Activated T-cell treated with anti-CD3 and anti-CD28 coated beads, Interleukin-2, amount 50 U/mL, for 72 hours (primary cell): ENCODE results near the gene SCN1A. TPM values are rescaled to one million over a fixed set of nuclear protein-coding genes. Genes with fewer than 3 reads are reported as not detected.

ENCODE experiments used
- ATAC-seq, 2 donors: fragments of 150-1000 bp; cut with Tn5 transposase; replicated peaks in 1 of 2; 2 replicates each; pipeline ENCODE4 v1.10.0; 2021; ENCODE audit warnings: moderate library complexity in 2 of 2, mild to moderate bottlenecking in 1 of 2
- DNase-seq, 2 donors: peaks; one replicate each; pipeline ENCODE4 v3.0.0; 2021 to 2022; ENCODE audit warnings: mixed read lengths in 1 of 2
- H3K27ac Mint-ChIP-seq: one replicate; pipeline ENCODE4 v1.8.0; 2022; ENCODE audit warnings: mild to moderate bottlenecking, moderate library complexity, mixed read lengths
- H3K27me3 Mint-ChIP-seq: one replicate; pipeline ENCODE4 v1.8.0; 2022; ENCODE audit warnings: low read depth, mixed read lengths
- H3K36me3 Mint-ChIP-seq, 2 donors: one replicate each; pipeline ENCODE4 v1.8.0; 2022; ENCODE audit warnings: mixed read lengths in 2 of 2, mild to moderate bottlenecking in 1 of 2; ENCODE audit not compliant: insufficient read depth in 2 of 2
- H3K4me1 Mint-ChIP-seq: one replicate; pipeline ENCODE4 v1.8.0; 2022; ENCODE audit warnings: low read depth, mixed read lengths
- H3K4me3 Mint-ChIP-seq, 2 donors: one replicate each; pipeline ENCODE4 v1.8.0; 2022; ENCODE audit warnings: mild to moderate bottlenecking in 2 of 2, mixed read lengths in 2 of 2, moderate library complexity in 2 of 2
- H3K9me3 Mint-ChIP-seq, 2 donors: one replicate each; pipeline ENCODE4 v1.8.0; 2022; ENCODE audit warnings: mixed read lengths in 2 of 2
- total RNA-seq, 2 donors: library from RNA; stranded (reverse); gene quantifications; one replicate each; pipeline ENCODE4 v1.2.3, GENCODE V29; 2022

Gene SCN1A
- total RNA-seq, 2 donors from 2014 or later: not detected

DNA sequence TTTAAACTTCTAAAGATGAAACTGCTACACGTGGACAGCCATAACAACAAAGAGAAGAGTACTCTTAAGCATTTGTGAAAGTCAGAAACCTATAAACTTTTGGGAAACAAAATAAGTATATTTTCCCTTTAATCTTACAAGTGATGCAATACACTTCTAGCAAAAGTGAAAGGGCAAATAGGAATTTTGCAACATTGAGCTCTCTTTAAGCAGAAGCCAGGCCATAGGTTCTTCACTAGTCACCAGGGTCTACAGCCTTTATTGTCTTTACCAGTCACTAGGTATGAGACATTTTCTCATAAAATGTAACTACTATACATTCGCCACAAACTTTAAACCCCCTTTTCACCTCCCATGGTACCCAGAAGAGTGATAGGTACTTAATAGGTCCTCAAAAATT, 37.5 kb downstream of the SCN1A start:
- no peaks in the 10 kb centered on the region for H3K36me3 Mint-ChIP-seq
- ATAC-seq (no peak), DNase-seq (no peak)
- H3K9me3 Mint-ChIP-seq: no peaks in the 10 kb centered on the region
- H3K27me3 Mint-ChIP-seq: peaks cover 6% of the 10 kb centered on the region
- H3K27ac Mint-ChIP-seq: no peak overlapping the region
- H3K4me1 Mint-ChIP-seq: no peaks in the 10 kb centered on the region
- no peak overlapping the region for H3K4me3 Mint-ChIP-seq

GRCh38 chr2:166088634-166089033, 39.2 kb downstream of the SCN1A start:
- H3K9me3 Mint-ChIP-seq: no peaks in the 10 kb centered on the region

DNA sequence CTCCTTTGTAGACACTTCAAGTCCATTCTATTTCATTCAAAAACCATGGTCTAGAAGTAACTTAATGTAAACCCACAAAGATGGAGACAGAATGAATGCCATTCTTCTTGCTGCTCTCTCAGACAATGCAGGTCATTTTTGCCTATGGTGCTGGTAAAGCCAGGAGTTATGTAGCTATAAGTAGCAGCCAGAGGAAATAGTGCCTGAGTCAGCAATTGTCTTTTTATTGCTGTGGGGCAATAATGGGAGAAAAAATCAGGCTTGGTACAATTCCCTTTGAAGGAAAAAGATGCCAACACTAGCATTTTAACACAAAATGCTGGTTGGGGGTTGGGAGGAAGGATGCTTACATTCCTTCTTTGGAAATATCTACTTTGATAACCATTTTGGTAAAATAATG, 43.5 kb downstream of the SCN1A start:
- Mint-ChIP-seq H3K4me3 (no peak overlapping the region), H3K4me1 (no peaks in the 10 kb centered on the region), H3K27me3 (no peaks in the 10 kb centered on the region), H3K9me3 (no peaks in the 10 kb centered on the region), H3K27ac (no peak overlapping the region), H3K36me3 (no peaks in the 10 kb centered on the region)
- DNase-seq: no peak
- no peak for ATAC-seq

More at GRCh38 chr2:166088634-166089033, 39.2 kb downstream of the SCN1A start:
- Mint-ChIP-seq H3K36me3 (no peaks in the 10 kb centered on the region), H3K27ac (no peak overlapping the region), H3K4me1 (no peaks in the 10 kb centered on the region), H3K4me3 (no peak overlapping the region), H3K27me3 (peaks cover 6% of the 10 kb centered on the region)
- DNase-seq: no peak
- ATAC-seq: no peak

- no peaks in the 10 kb centered on the region for H3K4me1 Mint-ChIP-seq
- no peaks in the 10 kb centered on the region for H3K36me3 Mint-ChIP-seq
- no peak overlapping the region for H3K27ac Mint-ChIP-seq
- H3K27me3 Mint-ChIP-seq: no peaks in the 10 kb centered on the region
- DNase-seq (no peak), ATAC-seq (no peak)
- H3K4me3 Mint-ChIP-seq: no peak overlapping the region
- H3K9me3 Mint-ChIP-seq: no peaks in the 10 kb centered on the region
These were observed 45.1 kb downstream of the SCN1A start for GRCh38 chr2:166082736-166083135.

- no peak for ATAC-seq
- DNase-seq: no peak
- Mint-ChIP-seq H3K27me3 (no peaks in the 10 kb centered on the region), H3K36me3 (no peaks in the 10 kb centered on the region), H3K4me1 (no peaks in the 10 kb centered on the region), H3K27ac (no peak overlapping the region), H3K4me3 (no peak overlapping the region), H3K9me3 (no peaks in the 10 kb centered on the region)
These were observed 46.0 kb downstream of the SCN1A start for GRCh38 chr2:166081852-166082251.

DNA sequence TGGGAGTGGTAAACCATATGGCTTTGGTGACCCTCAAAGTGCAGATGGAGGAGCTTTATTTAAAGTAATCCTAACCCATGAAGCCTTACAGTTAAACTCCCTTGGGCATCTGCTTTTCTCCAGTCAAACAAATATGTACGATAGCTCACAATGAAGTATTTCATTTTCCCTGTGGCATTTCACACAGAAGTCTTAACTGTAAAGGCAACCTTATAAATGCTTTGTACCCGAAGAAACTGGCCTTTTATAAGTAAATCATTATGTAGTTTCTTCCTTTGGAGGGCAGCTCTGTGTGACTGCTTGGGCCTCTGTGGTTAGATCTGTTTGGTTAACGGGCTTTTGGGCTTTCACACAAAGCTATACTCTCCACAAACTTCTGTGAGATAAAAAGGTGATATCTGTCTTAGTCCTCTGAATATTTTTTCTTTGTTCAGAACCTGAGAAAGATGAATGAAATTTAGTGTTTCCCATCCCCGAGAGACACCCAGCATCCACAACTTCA, 46.6 kb downstream of the SCN1A start:
- DNase-seq (no peak), ATAC-seq (no peak)
- Mint-ChIP-seq H3K9me3 (no peaks in the 10 kb centered on the region), H3K4me3 (no peak overlapping the region), H3K36me3 (no peaks in the 10 kb centered on the region), H3K27ac (no peak overlapping the region), H3K27me3 (no peaks in the 10 kb centered on the region), H3K4me1 (no peaks in the 10 kb centered on the region)

GRCh38 chr2:166074430-166074829, 53.4 kb downstream of the SCN1A start:
- Mint-ChIP-seq H3K4me1 (no peaks in the 10 kb centered on the region), H3K27ac (no peak overlapping the region)

DNA sequence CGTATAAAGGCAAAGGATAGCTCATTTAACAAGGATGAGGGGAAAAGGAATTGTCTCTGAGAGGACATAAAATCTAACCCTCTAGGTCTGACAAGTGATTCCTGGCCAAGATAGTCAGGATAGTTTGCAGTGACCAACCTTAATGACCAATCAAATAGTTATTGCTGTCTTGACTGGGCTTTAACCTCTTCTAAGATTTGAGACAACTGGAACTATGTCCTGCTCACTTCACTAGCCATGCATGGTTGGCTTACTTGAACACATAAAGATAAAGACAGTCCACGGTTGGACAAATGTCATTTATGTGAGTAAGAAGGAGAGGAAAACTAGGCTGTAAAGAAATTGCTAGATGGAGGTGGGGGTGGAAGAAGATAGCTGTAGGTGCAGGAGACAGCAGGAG, 53.8 kb downstream of the SCN1A start:
- Mint-ChIP-seq H3K36me3 (no peaks in the 10 kb centered on the region), H3K4me1 (no peaks in the 10 kb centered on the region), H3K9me3 (no peaks in the 10 kb centered on the region), H3K27ac (no peak overlapping the region), H3K4me3 (no peak overlapping the region), H3K27me3 (no peaks in the 10 kb centered on the region)
- DNase-seq (no peak), ATAC-seq (no peak)

More at GRCh38 chr2:166074430-166074829, 53.4 kb downstream of the SCN1A start:
- ATAC-seq (no peak), DNase-seq (no peak)
- Mint-ChIP-seq H3K4me3 (no peak overlapping the region), H3K9me3 (no peaks in the 10 kb centered on the region), H3K36me3 (no peaks in the 10 kb centered on the region), H3K27me3 (no peaks in the 10 kb centered on the region)

DNA sequence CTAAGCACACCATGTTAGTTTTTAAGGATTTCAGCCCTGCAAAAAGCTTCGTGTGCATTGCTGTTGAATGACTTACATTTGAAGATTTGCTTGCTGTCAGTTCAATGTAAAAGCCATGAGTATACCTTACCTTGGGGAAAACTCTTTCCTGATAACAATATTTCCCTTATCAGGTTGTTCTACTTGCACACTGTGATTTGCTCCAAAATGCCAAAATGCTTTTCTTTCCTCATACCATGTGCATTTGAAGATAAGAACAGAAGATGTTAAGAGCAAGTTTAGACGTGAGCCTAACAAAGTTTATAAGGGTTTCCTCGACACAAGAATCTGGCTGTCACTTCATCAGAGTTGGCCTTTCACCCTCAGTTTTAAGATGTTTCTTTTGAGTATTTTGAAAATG, 57.6 kb downstream of the SCN1A start:
- H3K36me3 Mint-ChIP-seq: no peaks in the 10 kb centered on the region
- ATAC-seq: no peak
- H3K27me3 Mint-ChIP-seq: peaks cover 18% of the 10 kb centered on the region
- H3K9me3 Mint-ChIP-seq: no peaks in the 10 kb centered on the region
- H3K4me3 Mint-ChIP-seq: no peak overlapping the region
- H3K27ac Mint-ChIP-seq: no peak overlapping the region
- DNase-seq: no peak
- no peaks in the 10 kb centered on the region for H3K4me1 Mint-ChIP-seq

DNA sequence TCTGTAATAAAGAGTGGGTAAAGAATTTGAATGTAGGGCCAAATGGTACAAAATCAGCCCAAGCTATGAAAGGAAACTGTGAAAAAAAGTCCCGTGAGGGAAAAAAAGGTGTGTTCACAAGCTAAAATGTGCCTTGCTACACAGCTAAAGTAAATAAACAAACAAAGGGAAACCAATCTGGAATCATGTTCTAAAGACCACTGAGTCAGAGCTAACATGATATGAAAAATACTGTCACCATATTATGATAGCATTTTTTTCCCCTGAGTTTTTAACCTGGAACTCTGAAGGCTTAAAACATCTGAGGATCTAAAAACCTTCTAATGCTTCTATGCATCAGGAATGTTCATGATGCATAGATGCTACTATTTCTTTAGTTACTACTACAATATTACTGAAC, 58.8 kb downstream of the SCN1A start:
- Mint-ChIP-seq H3K9me3 (no peaks in the 10 kb centered on the region), H3K27me3 (peaks cover 25% of the 10 kb centered on the region), H3K4me1 (no peaks in the 10 kb centered on the region), H3K4me3 (no peak overlapping the region), H3K27ac (no peak overlapping the region), H3K36me3 (no peaks in the 10 kb centered on the region)
- DNase-seq (no peak), ATAC-seq (no peak)

DNA sequence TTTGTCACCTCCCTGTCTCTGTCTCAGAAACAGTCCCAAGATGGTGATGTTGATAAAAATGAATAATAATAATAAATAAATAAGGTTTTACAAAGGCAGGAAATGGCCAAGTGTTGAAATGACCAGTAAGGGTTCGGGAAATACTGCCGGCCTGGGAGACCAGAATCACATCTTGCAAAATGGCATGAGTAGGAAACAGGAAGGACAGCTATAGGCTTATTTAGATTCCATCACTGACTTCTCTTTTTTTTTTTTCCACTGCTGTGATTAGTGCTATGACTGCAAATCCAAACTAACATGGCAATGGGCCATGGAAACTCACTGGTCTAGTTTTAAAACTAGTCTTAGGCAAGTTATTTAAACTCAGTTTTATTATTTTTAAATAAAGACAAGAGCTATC, 60.6 kb downstream of the SCN1A start:
- H3K9me3 Mint-ChIP-seq: no peaks in the 10 kb centered on the region
- ATAC-seq (no peak), DNase-seq (no peak)
- no peak overlapping the region for H3K27ac Mint-ChIP-seq
- no peaks in the 10 kb centered on the region for H3K4me1 Mint-ChIP-seq
- peaks cover 25% of the 10 kb centered on the region for H3K27me3 Mint-ChIP-seq
- H3K36me3 Mint-ChIP-seq: no peaks in the 10 kb centered on the region
- no peak overlapping the region for H3K4me3 Mint-ChIP-seq

GRCh38 chr2:166060191-166060590, 67.6 kb downstream of the SCN1A start:
- H3K4me3 Mint-ChIP-seq: no peak overlapping the region
- H3K4me1 Mint-ChIP-seq: no peaks in the 10 kb centered on the region
- H3K36me3 Mint-ChIP-seq: no peaks in the 10 kb centered on the region
- no peaks in the 10 kb centered on the region for H3K9me3 Mint-ChIP-seq
- no peak for ATAC-seq
- no peak overlapping the region for H3K27ac Mint-ChIP-seq
- H3K27me3 Mint-ChIP-seq: peaks cover 13% of the 10 kb centered on the region
- no peak for DNase-seq

GRCh38 chr2:166057370-166058164, 70.3 kb downstream of the SCN1A start:
- ATAC-seq (no peak), DNase-seq (no peak)
- no peak overlapping the region for H3K4me3 Mint-ChIP-seq
- no peaks in the 10 kb centered on the region for H3K4me1 Mint-ChIP-seq
- H3K36me3 Mint-ChIP-seq: no peaks in the 10 kb centered on the region
- no peak overlapping the region for H3K27ac Mint-ChIP-seq
- H3K9me3 Mint-ChIP-seq: no peaks in the 10 kb centered on the region
- H3K27me3 Mint-ChIP-seq: peaks cover 7% of the 10 kb centered on the region
